Esophagus (tissue), 2 donors: ENCODE measurements around the gene MAST3. TPM values are rescaled to one million over a fixed set of nuclear protein-coding genes. Genes with fewer than 3 reads are reported as not detected.

Experiments
- H3K27ac ChIP-seq, 2 donors: one replicate each; pipeline ENCODE4 v1.5.1; 2013; ENCODE audit warnings: low read depth in 2 of 2, mild to moderate bottlenecking in 2 of 2, inconsistent platforms in 1 of 2, low read length in 1 of 2, moderate library complexity in 1 of 2
- H3K27me3 ChIP-seq, 2 donors: one replicate each; pipeline ENCODE4 v1.6.1; 2013; ENCODE audit warnings: low read length in 2 of 2, control low read depth in 1 of 2, mild to moderate bottlenecking in 1 of 2; ENCODE audit not compliant: insufficient read depth in 2 of 2, control insufficient read depth in 1 of 2
- H3K36me3 ChIP-seq, 2 donors: one replicate each; pipeline ENCODE4 v1.6.1; 2013; ENCODE audit warnings: low read length in 1 of 2; ENCODE audit not compliant: control insufficient read depth in 2 of 2, insufficient read depth in 2 of 2
- H3K4me1 ChIP-seq, 2 donors: one replicate each; pipeline ENCODE4 v1.6.1; 2013; ENCODE audit warnings: low read length in 1 of 2; ENCODE audit not compliant: control insufficient read depth in 2 of 2, insufficient read depth in 2 of 2
- H3K4me3 ChIP-seq, 2 donors: one replicate each; pipeline ENCODE4 v1.5.1; 2013; ENCODE audit warnings: low read length in 2 of 2, mild to moderate bottlenecking in 2 of 2, low read depth in 1 of 2, moderate library complexity in 1 of 2
- H3K9me3 ChIP-seq, 2 donors: one replicate each; pipeline ENCODE4 v1.6.1; 2013; ENCODE audit warnings: mild to moderate bottlenecking in 2 of 2, low read depth in 1 of 2, low read length in 1 of 2, moderate library complexity in 1 of 2; ENCODE audit not compliant: control insufficient read depth in 2 of 2, insufficient read depth in 1 of 2
- WGBS, 2 donors: extraction: QIAGEN DNeasy Blood & Tissue Kit; methylation state at CpG; one replicate each; pipeline ENCODE4 v1.1.7; 2013; 5-methylcytosine and 5-hydroxymethylcytosine counted together
- polyA plus RNA-seq, 2 donors: library from polyadenylated mRNA; stranded (reverse); fragments of 200-250 nt; gene quantifications; one replicate each; pipeline ENCODE4 v1.2.3, GENCODE V29; 2013
- donor health status: healthy with polysubstance abuse.
- donor health status: Bipolar disorder and iron deficiency.

MAST3 gene
- polyA plus RNA-seq, 2 donors, result 1.5 to 2.5 TPM

DNA sequence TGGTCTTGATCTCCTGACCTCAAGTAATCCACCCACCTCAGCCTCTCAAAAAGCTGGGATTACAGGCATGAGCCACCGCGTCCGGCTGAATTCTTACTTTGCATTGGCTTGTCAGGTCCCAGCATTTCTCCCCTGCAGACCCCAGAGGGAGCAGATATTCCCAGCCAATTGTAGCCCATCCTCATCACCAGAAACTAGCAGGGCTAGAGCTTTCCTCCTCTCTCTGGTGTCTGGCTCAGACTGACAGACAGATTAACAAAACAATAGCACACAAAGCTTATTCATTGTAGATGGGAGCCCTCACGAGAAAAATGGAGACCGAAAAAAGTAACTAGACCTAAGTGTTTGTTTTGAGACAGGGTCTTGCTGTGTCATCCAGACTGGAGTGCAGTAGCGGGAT lies 88.0 kb downstream of the MAST3 start:
- WGBS, 2 donors, result 66 to 72% methylated on average over 6 of the region's 6 CpGs
- Histone ChIP-seq H3K9me3 (no peaks in the 10 kb centered on the region), H3K27ac (no peak overlapping the region), H3K4me3 (no peak overlapping the region), H3K27me3 (no peaks in the 10 kb centered on the region), H3K4me1 (no peaks in the 10 kb centered on the region), H3K36me3 (no peaks in the 10 kb centered on the region)

DNA sequence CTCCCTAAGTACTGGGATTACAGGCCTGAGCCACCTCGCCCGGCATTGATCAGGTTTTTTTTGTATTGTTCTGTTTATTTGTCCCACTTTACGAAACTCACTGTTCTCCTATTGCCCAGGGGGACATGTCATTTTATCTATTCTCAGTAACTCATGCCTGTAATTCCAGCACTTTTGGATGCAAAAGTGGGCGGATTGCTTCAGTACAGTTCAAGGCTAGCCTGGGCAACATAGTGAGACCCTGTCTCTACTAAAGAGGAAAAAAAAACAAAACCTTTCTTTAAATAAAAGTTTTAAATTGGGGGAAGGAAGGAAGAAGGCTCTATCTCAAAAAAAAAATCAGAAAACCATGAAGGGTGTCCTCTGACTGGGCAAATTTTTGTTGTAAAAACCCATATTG lies 92.7 kb downstream of the MAST3 start:
- 73 to 83% methylated on average over 4 of the region's 4 CpGs for WGBS, 2 donors
- peaks cover 7 to 11% of the 10 kb centered on the region in 2 donors for H3K4me1 ChIP-seq
- no peak overlapping the region for H3K4me3 ChIP-seq
- H3K27me3 ChIP-seq, result no peaks in the 10 kb centered on the region
- no peak overlapping the region for H3K27ac ChIP-seq
- no peaks in the 10 kb centered on the region for H3K9me3 ChIP-seq
- no peaks in the 10 kb centered on the region for H3K36me3 ChIP-seq

GRCh38 chr19:18191640-18192062 lies 94.1 kb downstream of the MAST3 start:
- H3K9me3 ChIP-seq, result no peaks in the 10 kb centered on the region
- H3K36me3 ChIP-seq, result peaks cover 4 to 6% of the 10 kb centered on the region in 2 donors
- H3K27me3 ChIP-seq, result no peaks in the 10 kb centered on the region
- H3K4me1 ChIP-seq, result peaks cover 7 to 11% of the 10 kb centered on the region in 2 donors
- peak overlapping the region in 1 of 2 donors; percentile 41 for H3K4me3 ChIP-seq
- H3K27ac ChIP-seq, result peak overlapping the region; percentile 65 to 84
- WGBS, 2 donors, result 51 to 54% methylated on average over 5 of the region's 5 CpGs

GRCh38 chr19:18192673-18193387 lies 95.3 kb downstream of the MAST3 start, which contains the start of gene MPV17L2:
Gene MPV17L2, plus strand, starts transcription at chr19:18193218. Its CDS starts 64 bp downstream, at chr19:18193282.
- no peaks in the 10 kb centered on the region for H3K9me3 ChIP-seq
- H3K27me3 ChIP-seq, result no peaks in the 10 kb centered on the region
- H3K4me3 ChIP-seq, result peak within 1 kb of the TSS; percentile 60 to 79
- H3K36me3 ChIP-seq, result peaks cover 7 to 11% of the 10 kb centered on the region in 2 donors
- H3K4me1 ChIP-seq, result peaks cover 7 to 11% of the 10 kb centered on the region in 2 donors
- peak within 1 kb of the TSS; percentile 91 to 95 for H3K27ac ChIP-seq
- WGBS, 2 donors, result 0% methylated on average over 74 of the region's 74 CpGs

- peaks cover 13 to 18% of the 10 kb centered on the region in 2 donors for H3K36me3 ChIP-seq
- WGBS, 2 donors, result 4 to 5% methylated on average over 46 of the region's 46 CpGs
- no peaks in the 10 kb centered on the region for H3K27me3 ChIP-seq
- no peaks in the 10 kb centered on the region for H3K9me3 ChIP-seq
- H3K27ac ChIP-seq, result peak overlapping the region; percentile 91 to 93
- H3K4me3 ChIP-seq, result peak overlapping the region; percentile 60 to 79
- H3K4me1 ChIP-seq, result peaks cover 7 to 11% of the 10 kb centered on the region in 2 donors
Observed at GRCh38 chr19:18193388-18194180, 96.0 kb downstream of the MAST3 start.

DNA sequence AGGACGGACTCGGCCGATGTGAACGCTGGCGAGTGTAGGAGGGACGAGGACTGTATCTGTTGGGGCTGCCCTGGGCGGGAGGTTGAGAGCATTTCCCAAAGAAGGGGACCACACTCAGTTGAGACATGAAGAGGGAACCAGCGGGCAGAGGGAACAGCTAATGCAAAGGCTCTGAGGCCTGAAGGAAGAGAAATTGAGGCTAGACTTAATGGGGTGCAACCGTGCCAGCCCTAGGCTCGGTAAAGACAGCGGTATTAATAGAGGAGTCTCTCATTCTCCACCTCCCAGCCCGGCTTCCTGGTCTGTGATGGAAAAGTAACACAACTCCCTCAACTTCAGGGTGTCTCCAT lies 96.6 kb downstream of the MAST3 start:
- Histone ChIP-seq H3K9me3 (no peaks in the 10 kb centered on the region), H3K4me1 (peaks cover 7 to 11% of the 10 kb centered on the region in 2 donors), H3K27me3 (no peaks in the 10 kb centered on the region), H3K36me3 (peaks cover 16 to 19% of the 10 kb centered on the region in 2 donors), H3K27ac (peak overlapping the region in 1 of 2 donors; percentile 93), H3K4me3 (no peak overlapping the region)
- 50 to 53% methylated on average over 12 of the region's 12 CpGs for WGBS, 2 donors

DNA sequence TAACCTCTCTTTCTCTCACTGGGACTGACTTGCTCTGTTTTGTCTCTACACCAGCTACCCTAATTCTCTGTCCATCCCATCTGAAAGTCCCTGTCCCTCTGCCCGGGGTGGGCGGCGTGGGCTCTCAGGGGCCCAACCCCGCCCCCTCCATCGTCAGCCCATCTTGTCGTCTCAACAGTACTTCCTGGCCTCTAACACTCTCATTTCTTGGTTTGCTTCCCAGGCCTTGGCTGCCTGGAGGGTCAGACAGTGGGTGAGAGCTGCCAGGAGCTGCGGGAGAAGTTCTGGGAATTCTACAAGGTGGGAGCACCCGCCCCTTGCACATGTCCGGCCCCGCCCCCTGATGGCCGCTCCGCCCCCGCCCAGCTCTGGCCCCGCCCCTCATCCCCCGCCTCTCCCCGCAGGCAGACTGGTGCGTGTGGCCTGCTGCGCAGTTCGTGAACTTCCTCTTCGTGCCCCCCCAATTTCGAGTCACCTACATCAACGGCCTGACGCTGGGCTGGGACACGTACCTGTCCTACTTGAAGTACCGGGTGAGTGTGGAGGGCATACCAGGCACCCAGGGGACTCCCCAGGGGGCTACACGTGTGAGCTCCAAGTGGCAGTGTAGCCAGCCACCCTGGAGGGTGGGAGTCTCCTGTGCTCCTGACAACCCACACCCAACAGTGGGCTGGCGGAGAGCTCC lies 97.1 kb downstream of the MAST3 start:
- H3K4me1 ChIP-seq, result peaks cover 7 to 11% of the 10 kb centered on the region in 2 donors
- H3K4me3 ChIP-seq, result no peak overlapping the region
- H3K9me3 ChIP-seq, result no peaks in the 10 kb centered on the region
- 26 to 32% methylated on average over 27 of the region's 27 CpGs for WGBS, 2 donors
- peaks cover 16 to 19% of the 10 kb centered on the region in 2 donors for H3K36me3 ChIP-seq
- peak overlapping the region in 1 of 2 donors; percentile 93 for H3K27ac ChIP-seq
- no peaks in the 10 kb centered on the region for H3K27me3 ChIP-seq

DNA sequence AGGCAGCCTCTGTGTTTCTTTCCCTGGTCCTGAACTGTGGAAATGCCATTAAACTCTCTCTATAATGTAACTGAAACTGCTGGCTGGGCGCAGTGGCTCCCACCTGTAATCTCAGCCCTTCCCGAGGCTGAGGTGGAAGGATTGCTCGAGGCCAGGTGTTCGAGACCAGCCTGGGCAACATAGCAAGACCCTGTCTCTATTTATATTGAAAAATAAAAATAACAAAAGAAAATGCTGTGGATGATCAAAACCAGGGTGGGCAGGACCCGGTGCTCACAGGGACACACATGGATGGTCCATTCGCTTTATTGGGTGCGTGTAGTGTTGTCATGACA lies 98.9 kb downstream of the MAST3 start:
- Histone ChIP-seq H3K4me3 (no peak overlapping the region), H3K9me3 (no peaks in the 10 kb centered on the region), H3K4me1 (peaks cover 7 to 11% of the 10 kb centered on the region in 2 donors), H3K36me3 (peaks cover 16 to 19% of the 10 kb centered on the region in 2 donors), H3K27ac (no peak overlapping the region), H3K27me3 (no peaks in the 10 kb centered on the region)
- 87 to 88% methylated on average over 7 of the region's 7 CpGs for WGBS, 2 donors

DNA sequence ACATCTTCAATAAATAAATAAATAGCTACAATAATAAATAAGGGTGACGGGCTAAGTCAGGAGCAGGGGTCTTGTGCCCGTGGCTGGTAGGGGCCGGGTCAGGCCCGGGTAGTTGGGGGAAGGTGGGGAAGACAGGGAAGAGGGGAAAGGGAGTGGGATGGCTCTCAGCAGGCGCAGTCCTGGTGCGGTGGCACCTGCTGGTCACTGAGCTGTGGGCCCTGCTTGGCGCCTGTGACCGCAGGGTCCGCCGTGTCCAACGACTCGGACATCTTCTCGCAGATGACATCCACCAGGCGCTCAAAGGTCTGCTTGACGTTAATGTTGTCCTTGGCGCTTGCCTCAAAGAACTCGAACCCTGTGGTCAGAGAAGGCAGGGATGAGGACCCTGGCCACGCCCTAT lies 99.7 kb downstream of the MAST3 start:
- peaks cover 16 to 21% of the 10 kb centered on the region in 2 donors for H3K36me3 ChIP-seq
- 94% methylated on average over 18 of the region's 18 CpGs for WGBS, 2 donors
- H3K4me1 ChIP-seq, result peaks cover 7 to 11% of the 10 kb centered on the region in 2 donors
- H3K4me3 ChIP-seq, result no peak overlapping the region
- no peaks in the 10 kb centered on the region for H3K9me3 ChIP-seq
- no peaks in the 10 kb centered on the region for H3K27me3 ChIP-seq
- no peak overlapping the region for H3K27ac ChIP-seq
